ENCODE results near the gene FAR1.

- TF ChIP-seq CTCF (IDR thresholded peaks at IDR 0.05; ENCODE audit: low read length) = no peak
- TF ChIP-seq EZH2 (IDR thresholded peaks at IDR 0.05; ENCODE audit: borderline replicate concordance, low read length) = no peak
These were observed 29.2 kb downstream of the FAR1 start for GRCh38 chr11:13697710-13698109.

Measured in OCI-LY1 (cell line).